Measurements from ENCODE around the gene TTC16. TPM values are rescaled to one million over a fixed set of nuclear protein-coding genes. Genes with fewer than 3 reads are reported as not detected.

Gene TTC16
- under 0.01 TPM in 1 of 2 replicates, not detected in the other for total RNA-seq

DNA sequence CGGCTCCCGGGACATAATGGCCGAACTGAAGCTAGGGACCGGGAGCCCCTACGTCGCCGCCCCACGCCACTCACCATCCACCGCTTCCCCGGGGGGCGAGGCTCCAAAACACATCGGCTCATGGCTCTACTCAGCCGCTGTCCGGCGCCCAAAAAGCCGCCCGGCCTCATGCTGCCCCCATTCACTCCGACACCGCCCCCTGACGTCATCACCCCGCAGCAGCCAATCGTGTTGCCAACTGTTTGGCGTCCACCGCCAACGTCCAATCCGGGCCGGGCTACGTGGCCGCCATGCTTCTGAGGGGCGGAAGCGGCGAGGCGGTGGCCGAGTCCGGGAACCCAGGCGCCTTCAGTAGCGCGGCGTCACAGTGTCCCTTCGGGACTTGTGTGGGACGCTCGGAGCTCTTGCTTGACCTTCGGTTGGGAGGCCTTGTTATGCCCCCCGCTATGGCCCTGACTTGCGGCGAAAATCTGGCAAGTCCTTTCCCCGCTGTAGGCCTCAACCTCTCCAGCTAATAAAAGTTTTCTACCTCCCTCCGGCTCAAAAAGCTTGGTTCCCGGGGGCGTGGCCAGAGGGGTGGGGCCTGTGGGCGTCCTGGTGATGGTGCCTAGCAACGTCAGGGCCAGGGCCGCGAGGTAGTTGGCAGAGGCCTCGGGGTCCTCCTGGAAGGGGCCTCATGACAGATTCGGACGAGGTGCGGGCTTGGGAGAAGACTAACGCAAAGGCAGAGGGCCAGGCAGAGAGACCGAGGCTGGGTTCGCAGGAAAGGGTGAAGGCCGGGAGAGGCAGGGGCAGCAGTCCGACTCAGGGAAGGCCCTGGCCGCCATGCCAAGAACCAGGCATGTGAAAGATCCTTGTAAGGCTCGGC is at the start of gene TTC16, which contains the start of gene PTRH1:
Gene TTC16 (plus strand): TSS at position 610 of the 868 bp plus-strand sequence. CDS start 67 bp downstream, at position 677.
Gene PTRH1 (minus strand): TSS at position 194 of the 868 bp plus-strand sequence. CDS start 24 bp downstream, at position 170.

GRCh38 chr9:127706836-127707241 is 9.0 kb upstream of the TTC16 start, which contains the start of gene CFAP157:
TSS of gene CFAP157 (plus strand) at chr9:127706988. CDS start at chr9:127707032, 44 bp downstream.

GRCh38 chr9:127734747-127735529 is 19.1 kb downstream of the TTC16 start, which contains the start of gene TOR2A:
TSS of gene TOR2A (minus strand) at chr9:127735294. CDS start at chr9:127735270, 24 bp downstream.

DNA sequence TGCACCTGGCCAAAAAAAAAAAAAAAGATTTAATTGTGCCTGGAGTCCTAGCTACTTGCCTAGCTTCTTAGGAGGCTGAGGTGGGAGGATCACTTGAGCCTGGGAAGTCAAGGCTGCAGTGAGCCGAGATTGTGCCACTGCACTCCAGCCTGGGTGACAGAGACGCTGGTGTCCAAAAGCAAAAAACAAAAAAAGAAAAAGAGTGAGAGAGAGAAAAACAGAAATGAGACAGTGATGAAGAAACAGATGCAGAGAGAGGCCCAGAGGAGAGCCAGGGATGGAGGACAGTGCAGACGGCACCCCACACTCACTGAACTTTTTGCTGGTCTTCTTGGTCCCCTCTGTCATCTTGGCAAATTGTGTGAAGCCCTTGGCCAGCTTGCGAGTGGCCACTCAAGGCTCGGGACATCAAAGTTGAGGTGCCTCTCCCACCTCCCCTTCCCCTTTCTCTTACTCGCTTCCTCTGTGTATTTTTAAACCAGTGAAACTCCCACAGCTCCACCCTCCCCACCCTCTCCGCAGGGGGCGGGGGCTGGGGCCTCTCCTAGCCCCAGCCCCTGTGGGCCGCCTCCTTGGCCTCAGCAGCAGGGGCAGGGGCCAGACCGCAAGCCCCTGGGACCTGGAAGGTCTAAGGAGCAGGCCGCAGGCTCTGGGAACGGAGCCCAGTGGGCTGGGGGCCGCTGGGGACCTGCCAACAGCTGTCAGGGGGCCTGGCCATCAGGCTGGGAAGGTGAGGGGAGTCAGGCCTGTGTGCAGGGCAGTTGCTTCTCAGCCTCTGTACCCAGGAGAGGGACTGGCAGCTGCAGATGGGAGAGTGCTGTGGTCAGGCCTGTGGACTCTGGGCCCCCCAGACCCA is 62.6 kb downstream of the TTC16 start, which contains the start of gene SH2D3C:
Gene SH2D3C (minus strand): TSS at position 387 of the 856 bp plus-strand sequence. CDS start 39 bp downstream, at position 348.

Other genes starting within 250 kb of the TTC16 start
- gene STXBP1, start 103.8 kb upstream of the TTC16 start, total RNA-seq, result 19.6 and 23.4 TPM in 2 replicates
- gene CFAP157, start 9.1 kb upstream of the TTC16 start, total RNA-seq, result 0.28 TPM in 1 of 2 replicates, not detected in the other
- 17.8 and 32.0 TPM in 2 replicates for gene PTRH1, start 416 bp upstream of the TTC16 start, total RNA-seq
- 2.3 and 3.8 TPM in 2 replicates for gene TOR2A, start 19.2 kb downstream of the TTC16 start, total RNA-seq
- 0.19 and 0.85 TPM in 2 replicates for gene SH2D3C, start 62.6 kb downstream of the TTC16 start, total RNA-seq
- gene CDK9, start 70.0 kb downstream of the TTC16 start, total RNA-seq, result 36.4 and 37.4 TPM in 2 replicates
- 41.4 and 50.2 TPM in 2 replicates for gene FPGS, start 86.8 kb downstream of the TTC16 start, total RNA-seq
- gene ENG, start 138.6 kb downstream of the TTC16 start, total RNA-seq, result 24.2 and 34.3 TPM in 2 replicates
- 21.7 and 40.3 TPM in 2 replicates for gene AK1, start 161.6 kb downstream of the TTC16 start, total RNA-seq
- 33.7 and 51.0 TPM in 2 replicates for gene ST6GALNAC6, start 183.5 kb downstream of the TTC16 start, total RNA-seq
- 33.3 and 51.4 TPM in 2 replicates for gene ST6GALNAC4, start 201.0 kb downstream of the TTC16 start, total RNA-seq
- 0.77 and 2.0 TPM in 2 replicates for gene PIP5KL1, start 214.7 kb downstream of the TTC16 start, total RNA-seq
- 7.9 and 10.0 TPM in 2 replicates for gene DPM2, start 221.8 kb downstream of the TTC16 start, total RNA-seq

Data from regular cardiac myocyte (primary cell).